Astrocyte (in vitro differentiated cells and primary cell): ENCODE results near the gene PATL1. TPM values are rescaled to one million over a fixed set of nuclear protein-coding genes. Genes with fewer than 3 reads are reported as not detected.

Experiments used
- DNase-seq: peaks from one replicate; pipeline ENCODE4 v3.0.0-alpha.2; 2010; ENCODE audit warnings: low read depth
- FAIRE-seq: peaks from 2 replicates; lab custom pipeline; 2011; peaks lifted over from hg19 to GRCh38; lab: Jason Lieb, UNC
- H2AFZ ChIP-seq: 2 replicates; pipeline ENCODE4 v1.6.0; 2012; ENCODE audit warnings: low read depth, low read length, inconsistent platforms
- H3K27ac ChIP-seq: 2 replicates; pipeline ENCODE4 v1.5.1; 2011; ENCODE audit warnings: low read depth, low read length, inconsistent platforms
- H3K27me3 ChIP-seq: 2 replicates; pipeline ENCODE4 v1.6.0; 2011; ENCODE audit warnings: low read length, inconsistent platforms; ENCODE audit not compliant: insufficient read depth
- H3K36me3 ChIP-seq: 2 replicates; pipeline ENCODE4 v1.5.1; 2011; ENCODE audit warnings: low read length, inconsistent platforms; ENCODE audit not compliant: insufficient read depth
- H3K4me1 ChIP-seq: 2 replicates; pipeline ENCODE4 v1.5.1; 2011; ENCODE audit warnings: low read length, inconsistent platforms; ENCODE audit not compliant: insufficient read depth
- H3K4me2 ChIP-seq: 2 replicates; pipeline ENCODE4 v1.6.0; 2012; ENCODE audit warnings: low read length, inconsistent platforms
- H3K4me3 ChIP-seq: 2 replicates; pipeline ENCODE4 v1.5.1; 2011; ENCODE audit warnings: low read depth, mild to moderate bottlenecking, low read length, inconsistent platforms; ENCODE audit not compliant: insufficient read depth
- H3K79me2 ChIP-seq: 2 replicates; pipeline ENCODE4 v1.6.0; 2012; ENCODE audit warnings: mild to moderate bottlenecking, low read length, inconsistent platforms; ENCODE audit not compliant: insufficient read depth
- H3K9ac ChIP-seq: 2 replicates; pipeline ENCODE4 v1.6.0; 2012; ENCODE audit warnings: mild to moderate bottlenecking, low read length, inconsistent platforms
- H3K9me3 ChIP-seq: 2 replicates; pipeline ENCODE4 v1.5.1; 2012; ENCODE audit warnings: low read depth, mild to moderate bottlenecking, low read length, inconsistent platforms; ENCODE audit not compliant: insufficient read depth
- H4K20me1 ChIP-seq: 2 replicates; pipeline ENCODE4 v1.6.0; 2012; ENCODE audit warnings: low read length, inconsistent platforms; ENCODE audit not compliant: insufficient read depth
- H3K27ac Mint-ChIP-seq: one replicate; pipeline ENCODE4 v1.8.0; 2021; ENCODE audit warnings: mild to moderate bottlenecking, mixed read lengths; ENCODE audit not compliant: unreplicated experiment
- H3K27me3 Mint-ChIP-seq: one replicate; pipeline ENCODE4 v1.8.0; 2021; ENCODE audit warnings: low read depth, mixed read lengths; ENCODE audit not compliant: unreplicated experiment
- H3K36me3 Mint-ChIP-seq: one replicate; pipeline ENCODE4 v1.8.0; 2021; ENCODE audit warnings: low read depth, mixed read lengths; ENCODE audit not compliant: unreplicated experiment
- H3K4me1 Mint-ChIP-seq: one replicate; pipeline ENCODE4 v1.8.0; 2021; ENCODE audit warnings: low read depth, mixed read lengths; ENCODE audit not compliant: unreplicated experiment
- H3K4me3 Mint-ChIP-seq: one replicate; pipeline ENCODE4 v1.8.0; 2021; ENCODE audit warnings: mild to moderate bottlenecking, moderate library complexity, mixed read lengths; ENCODE audit not compliant: unreplicated experiment
- H3K9me3 Mint-ChIP-seq: one replicate; pipeline ENCODE4 v1.8.0; 2021; ENCODE audit warnings: mild to moderate bottlenecking, mixed read lengths; ENCODE audit not compliant: unreplicated experiment
- EZH2 ChIP-seq: IDR thresholded peaks from 2 replicates; pipeline ENCODE4 v1.6.1; 2012; ENCODE audit warnings: mild to moderate bottlenecking, low read length, inconsistent platforms; ENCODE audit not compliant: insufficient read depth
- total RNA-seq: library from RNA; stranded (reverse); gene quantifications from 2 replicates; pipeline ENCODE4 v1.2.1, GENCODE V29; 2021
- TF ChIP-seq, protein P1 (sequence below): IDR thresholded peaks from 2 replicates; pipeline ENCODE4 v1.5.1; 2011; ENCODE audit warnings: low read depth, mild to moderate bottlenecking, inconsistent platforms, low read length, moderate library complexity; ENCODE audit not compliant: insufficient read depth

Gene PATL1
- total RNA-seq, 1 donor from 2014 or later: 38.1 TPM

DNA sequence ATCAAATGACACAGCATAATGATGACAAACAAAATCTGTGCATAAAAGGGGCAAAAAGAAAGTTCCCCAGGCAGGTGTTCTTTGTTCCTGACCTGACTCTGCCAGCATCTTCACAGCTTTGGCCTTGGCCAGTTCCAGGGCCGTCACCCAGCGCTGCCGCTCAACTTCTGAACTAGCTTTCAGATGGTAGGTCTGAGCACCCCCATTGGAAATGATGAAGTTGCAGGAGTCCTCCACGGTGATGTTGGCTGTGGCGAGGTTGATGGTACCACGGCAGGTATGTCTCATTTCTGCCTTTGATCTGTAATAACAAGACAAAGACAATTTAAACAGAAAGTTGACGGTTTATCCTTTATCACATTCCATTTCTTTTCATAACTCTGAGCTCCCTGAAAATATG, 58.5 kb downstream of the PATL1 start:
- Histone ChIP-seq H4K20me1 (peaks cover 88% of the 10 kb centered on the region), H3K4me1 (peaks cover 11% of the 10 kb centered on the region), H3K79me2 (peaks cover 87% of the 10 kb centered on the region), H3K9ac (no peak overlapping the region), H2AFZ (no peak overlapping the region), H3K27me3 (no peaks in the 10 kb centered on the region), H3K36me3 (peaks cover 41% of the 10 kb centered on the region), H3K27ac (no peak overlapping the region), H3K9me3 (no peaks in the 10 kb centered on the region), H3K4me2 (no peak overlapping the region), H3K4me3 (no peak overlapping the region)
- Mint-ChIP-seq H3K4me1 (peaks cover 40% of the 10 kb centered on the region), H3K4me3 (no peak overlapping the region), H3K36me3 (peaks cover 14% of the 10 kb centered on the region), H3K9me3 (no peaks in the 10 kb centered on the region), H3K27ac (no peak overlapping the region), H3K27me3 (no peaks in the 10 kb centered on the region)
- FAIRE-seq (no peak), DNase-seq (no peak)
- TF ChIP-seq, protein P1, sequence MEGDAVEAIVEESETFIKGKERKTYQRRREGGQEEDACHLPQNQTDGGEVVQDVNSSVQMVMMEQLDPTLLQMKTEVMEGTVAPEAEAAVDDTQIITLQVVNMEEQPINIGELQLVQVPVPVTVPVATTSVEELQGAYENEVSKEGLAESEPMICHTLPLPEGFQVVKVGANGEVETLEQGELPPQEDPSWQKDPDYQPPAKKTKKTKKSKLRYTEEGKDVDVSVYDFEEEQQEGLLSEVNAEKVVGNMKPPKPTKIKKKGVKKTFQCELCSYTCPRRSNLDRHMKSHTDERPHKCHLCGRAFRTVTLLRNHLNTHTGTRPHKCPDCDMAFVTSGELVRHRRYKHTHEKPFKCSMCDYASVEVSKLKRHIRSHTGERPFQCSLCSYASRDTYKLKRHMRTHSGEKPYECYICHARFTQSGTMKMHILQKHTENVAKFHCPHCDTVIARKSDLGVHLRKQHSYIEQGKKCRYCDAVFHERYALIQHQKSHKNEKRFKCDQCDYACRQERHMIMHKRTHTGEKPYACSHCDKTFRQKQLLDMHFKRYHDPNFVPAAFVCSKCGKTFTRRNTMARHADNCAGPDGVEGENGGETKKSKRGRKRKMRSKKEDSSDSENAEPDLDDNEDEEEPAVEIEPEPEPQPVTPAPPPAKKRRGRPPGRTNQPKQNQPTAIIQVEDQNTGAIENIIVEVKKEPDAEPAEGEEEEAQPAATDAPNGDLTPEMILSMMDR: no peak
- no peak for TF ChIP-seq EZH2

DNA sequence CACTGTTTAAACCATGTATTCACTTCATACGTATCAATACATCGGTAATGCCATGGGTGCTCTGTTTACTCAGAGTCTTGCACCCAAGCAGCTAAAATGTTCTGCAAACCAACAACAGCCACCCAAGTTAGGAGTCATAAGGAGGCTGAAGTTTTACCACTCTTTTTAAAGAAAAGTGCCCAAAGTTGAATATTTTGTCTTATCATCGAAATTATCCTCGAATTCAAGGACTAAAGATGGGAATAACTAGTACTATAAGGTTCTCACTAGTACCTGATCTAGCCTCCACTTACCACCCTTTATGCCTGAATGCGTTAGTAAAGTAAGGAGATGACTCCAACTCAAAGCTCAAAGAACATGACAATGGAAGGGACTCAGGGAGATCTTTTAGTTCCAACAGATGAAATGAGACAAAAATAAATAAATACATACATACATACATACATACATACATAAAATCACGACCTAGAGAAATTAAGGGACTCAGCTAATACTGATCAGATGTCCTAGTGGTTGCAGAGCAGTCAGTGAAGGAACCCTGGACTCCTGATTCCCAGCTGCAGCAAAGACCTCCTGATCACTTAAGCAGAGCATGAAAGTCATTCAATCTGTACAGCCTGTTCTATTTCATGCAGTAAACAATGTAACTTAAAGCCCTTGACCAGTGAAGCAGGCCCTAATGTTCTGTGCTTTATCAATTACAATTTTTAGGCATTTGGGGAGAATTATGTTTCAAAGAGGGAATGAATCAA, 61.0 kb downstream of the PATL1 start:
- H3K79me2 ChIP-seq: peaks cover 84% of the 10 kb centered on the region
- Mint-ChIP-seq H3K9me3 (no peaks in the 10 kb centered on the region), H3K27me3 (no peaks in the 10 kb centered on the region), H3K36me3 (peaks cover 20% of the 10 kb centered on the region), H3K4me1 (peaks cover 32% of the 10 kb centered on the region), H3K4me3 (no peak overlapping the region), H3K27ac (no peak overlapping the region)
- no peak overlapping the region for H3K4me3 ChIP-seq
- H3K27ac ChIP-seq: no peak overlapping the region
- no peaks in the 10 kb centered on the region for H3K4me1 ChIP-seq
- H3K36me3 ChIP-seq: peaks cover 49% of the 10 kb centered on the region
- TF ChIP-seq, protein P1: no peak
- no peak for TF ChIP-seq EZH2
- H3K9me3 ChIP-seq: no peaks in the 10 kb centered on the region
- no peak overlapping the region for H3K4me2 ChIP-seq
- H4K20me1 ChIP-seq: peaks cover 86% of the 10 kb centered on the region
- DNase-seq (no peak), FAIRE-seq (no peak)
- no peaks in the 10 kb centered on the region for H3K27me3 ChIP-seq
- H3K9ac ChIP-seq: no peak overlapping the region
- H2AFZ ChIP-seq: no peak overlapping the region

DNA sequence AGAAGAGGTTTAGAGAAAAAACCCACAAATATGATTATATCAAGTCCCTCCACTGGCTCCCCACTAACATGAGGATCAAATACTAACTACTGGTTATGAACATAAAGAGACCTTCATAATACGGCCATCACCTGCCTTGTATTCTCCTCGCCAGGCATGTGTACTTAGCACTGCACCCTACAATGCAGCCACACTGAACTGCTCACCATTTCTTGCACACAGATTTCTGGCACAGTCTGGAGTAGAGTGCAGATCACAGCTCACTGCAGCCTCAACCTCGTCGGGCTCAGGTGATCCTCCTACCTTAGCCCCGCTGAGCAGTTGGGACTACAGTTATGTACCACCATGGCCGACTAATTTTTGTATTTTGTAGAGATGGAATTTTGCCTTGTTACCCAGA, 66.4 kb downstream of the PATL1 start:
- Histone ChIP-seq H3K27me3 (no peaks in the 10 kb centered on the region), H3K9ac (no peak overlapping the region), H3K4me1 (no peaks in the 10 kb centered on the region), H2AFZ (no peak overlapping the region), H3K4me3 (no peak overlapping the region), H3K9me3 (no peaks in the 10 kb centered on the region), H3K4me2 (no peak overlapping the region), H3K27ac (no peak overlapping the region), H4K20me1 (peaks cover 78% of the 10 kb centered on the region), H3K36me3 (peaks cover 64% of the 10 kb centered on the region), H3K79me2 (peaks cover 54% of the 10 kb centered on the region)
- Mint-ChIP-seq H3K4me1 (no peaks in the 10 kb centered on the region), H3K27ac (no peak overlapping the region), H3K36me3 (peaks cover 18% of the 10 kb centered on the region), H3K27me3 (no peaks in the 10 kb centered on the region), H3K4me3 (no peak overlapping the region), H3K9me3 (no peaks in the 10 kb centered on the region)
- DNase-seq (no peak), FAIRE-seq (no peak)
- no peak for TF ChIP-seq EZH2
- TF ChIP-seq, protein P1: no peak
